GM21515 (cell line): ENCODE measurements around the gene TAGLN.
A peak's percentile ranks its signal among the peaks of the same experiment; 100 is the strongest.

Experiments
- ATAC-seq: cut with Tn5 transposase; IDR thresholded peaks from one replicate; pipeline ENCODE4 v1.9.1; 2021; ENCODE audit not compliant: unreplicated experiment

TAGLN gene

GRCh38 chr11:117229931-117230285 is 30.7 kb downstream of the TAGLN start:
- no peak for ATAC-seq

DNA sequence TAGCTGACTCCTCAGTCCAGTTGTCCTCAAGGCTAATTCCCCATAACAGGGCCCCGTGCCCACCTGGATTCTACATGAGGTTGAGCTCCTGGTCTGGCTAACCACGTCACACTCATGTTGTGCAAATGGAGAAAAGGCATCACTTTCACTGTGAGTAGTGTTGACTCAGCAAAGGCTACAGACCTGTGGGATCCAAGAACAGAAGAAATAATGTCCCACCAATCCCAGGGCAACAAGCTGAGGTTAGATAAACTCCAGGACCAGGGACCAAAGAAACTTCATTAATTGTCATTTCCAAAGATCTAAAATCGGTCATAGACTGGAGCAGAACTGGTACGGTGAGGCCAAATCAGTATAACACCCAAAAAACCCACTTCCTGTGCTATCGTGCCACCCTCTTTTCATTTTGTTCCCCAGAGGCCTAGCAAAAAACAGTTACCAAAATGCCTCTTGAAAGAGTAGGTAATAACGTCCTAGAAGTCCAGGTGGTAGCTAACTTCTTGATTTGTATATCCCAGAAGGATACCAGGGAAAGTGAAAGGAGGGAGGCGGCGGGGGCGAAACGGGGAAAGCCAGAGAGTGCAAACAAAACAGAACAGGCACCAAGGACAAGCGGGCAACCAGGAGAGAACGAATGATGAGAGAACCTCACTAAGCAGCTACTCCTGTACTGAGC is 31.3 kb downstream of the TAGLN start:
- ATAC-seq: no peak

GRCh38 chr11:117230999-117231841 is 32.0 kb downstream of the TAGLN start:
- ATAC-seq: no peak

DNA sequence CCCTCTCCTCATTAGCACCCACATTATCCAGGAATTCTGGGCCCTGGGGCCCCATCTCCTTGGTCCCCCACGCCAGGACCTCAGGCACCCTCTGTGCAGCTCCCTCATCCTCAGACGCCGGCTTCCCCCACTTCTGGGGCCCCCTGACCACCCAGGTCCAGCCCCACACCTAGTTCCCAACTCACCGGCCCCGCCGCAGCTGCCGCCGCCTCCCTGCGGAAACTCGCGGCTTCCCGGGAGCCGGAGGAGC is 32.6 kb downstream of the TAGLN start, which contains the start of gene PCSK7:
Gene PCSK7 (minus strand): TSS at position 232 of the 250 bp plus-strand sequence. CDS start 2,229 bp downstream, outside the sequence.
- ATAC-seq: no peak

- peak; percentile 67 for ATAC-seq
Measured at GRCh38 chr11:117232092-117232878, 33.1 kb downstream of the TAGLN start, which contains the start of gene RNF214. RNF214 (plus strand) TSS chr11:117232671; CDS start chr11:117234273, 1,602 bp downstream.

GRCh38 chr11:117232911-117233409 is 33.8 kb downstream of the TAGLN start:
- ATAC-seq: no peak

DNA sequence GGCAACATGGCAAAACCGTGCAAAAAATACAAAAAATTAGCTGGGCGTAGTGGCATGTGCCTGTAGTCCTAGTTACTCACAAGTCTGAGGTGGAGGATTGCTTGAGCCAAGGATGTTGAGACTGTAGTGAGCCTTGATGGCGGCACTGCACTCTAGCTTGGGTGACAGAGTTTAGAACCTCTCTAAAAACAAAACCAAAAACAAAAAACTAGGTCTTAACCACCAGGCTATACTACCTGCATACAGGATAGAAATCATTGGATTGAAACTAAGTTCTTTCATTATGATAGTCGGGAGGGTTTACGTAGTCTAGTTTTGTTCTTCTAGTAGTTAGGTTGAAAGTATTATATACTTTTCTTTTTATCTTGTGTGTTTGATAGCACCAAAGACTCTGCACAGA is 39.1 kb downstream of the TAGLN start:
- ATAC-seq: no peak

GRCh38 chr11:117239295-117239694 is 40.1 kb downstream of the TAGLN start:
- ATAC-seq: no peak

- ATAC-seq: no peak
Measured at GRCh38 chr11:117248341-117248740, 49.2 kb downstream of the TAGLN start.

DNA sequence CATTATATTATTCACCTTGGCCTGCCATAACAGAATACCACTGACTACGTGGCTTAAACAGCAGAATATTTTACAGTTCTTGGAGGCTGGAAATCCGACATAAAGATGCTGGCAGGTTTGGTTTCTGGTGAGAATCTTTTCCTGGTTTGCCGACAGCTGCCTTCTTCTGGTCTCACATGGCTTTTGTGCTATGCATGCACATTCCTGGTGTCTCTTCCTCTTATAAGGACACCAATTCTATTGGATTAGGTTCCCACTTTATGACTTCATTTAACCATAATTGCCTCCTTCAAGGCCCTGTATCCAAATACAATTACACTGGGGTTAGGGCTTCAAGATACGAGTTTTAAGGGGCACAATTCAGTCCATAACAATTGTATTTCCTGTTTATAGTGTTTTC is 50.4 kb downstream of the TAGLN start:
- no peak for ATAC-seq

DNA sequence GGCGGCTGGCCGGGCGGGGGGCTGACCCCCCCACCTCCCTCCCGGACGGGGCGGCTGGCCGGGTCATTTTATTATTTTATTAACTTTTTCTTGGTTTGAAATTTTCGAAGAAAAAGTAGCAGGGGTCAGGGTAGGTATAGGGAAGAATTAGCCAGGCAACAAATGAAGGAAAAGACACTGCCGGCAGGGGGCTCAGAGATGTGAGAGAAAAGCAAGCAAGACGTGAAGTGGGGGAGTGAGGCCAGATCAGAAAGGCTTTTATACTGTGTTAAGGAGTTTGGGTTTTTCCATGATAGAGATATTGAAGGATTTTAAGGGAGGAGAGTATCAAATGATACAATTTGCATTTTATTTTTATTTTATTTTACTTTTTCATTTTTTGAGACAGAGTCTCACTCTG is 52.3 kb downstream of the TAGLN start:
- ATAC-seq: no peak

GRCh38 chr11:117255966-117256365 is 56.8 kb downstream of the TAGLN start:
- no peak for ATAC-seq

- no peak for ATAC-seq
Measured at GRCh38 chr11:117256573-117256972, 57.4 kb downstream of the TAGLN start.
